Neural cell (in vitro differentiated cells): ENCODE measurements around the gene COMP.

Experiments
- EP300 ChIP-seq: fragments of 450-650 bp; conservative IDR thresholded peaks from 2 replicates; pipeline ENCODE4 v1.6.1; 2014; ENCODE audit warnings: antibody characterized with exemption, mild to moderate bottlenecking, moderate library complexity; ENCODE audit not compliant: poor library complexity, severe bottlenecking
- MXI1 ChIP-seq: fragments of 450-650 bp; conservative IDR thresholded peaks from 2 replicates; pipeline ENCODE4 v1.6.1; 2014; ENCODE audit warnings: antibody characterized with exemption, mild to moderate bottlenecking; ENCODE audit not compliant: poor library complexity, severe bottlenecking
- POLR2AphosphoS5 ChIP-seq: IDR thresholded peaks from 2 replicates; pipeline ENCODE4 v1.6.1; 2012
- RAD21 ChIP-seq: fragments of 450-650 bp; conservative IDR thresholded peaks from 2 replicates; pipeline ENCODE4 v1.6.1; 2014; ENCODE audit warnings: antibody characterized with exemption, mild to moderate bottlenecking, moderate library complexity
- SMC3 ChIP-seq: fragments of 450-650 bp; conservative IDR thresholded peaks from 2 replicates; pipeline ENCODE4 v1.6.1; 2014; ENCODE audit warnings: antibody characterized with exemption, mild to moderate bottlenecking, moderate library complexity; ENCODE audit not compliant: poor library complexity
- TAF1 ChIP-seq: IDR thresholded peaks from 2 replicates; pipeline ENCODE4 v1.6.1; 2012; ENCODE audit warnings: low read depth
- TF ChIP-seq, protein P1 (sequence below): fragments of 450-650 bp; IDR thresholded peaks from 2 replicates; pipeline ENCODE4 v1.5.1; 2014; ENCODE audit warnings: antibody characterized with exemption, mild to moderate bottlenecking, moderate library complexity; ENCODE audit not compliant: poor library complexity, severe bottlenecking
- TF ChIP-seq, protein P2 (sequence below): IDR thresholded peaks from 2 replicates; pipeline ENCODE4 v1.6.1; 2012; ENCODE audit warnings: borderline replicate concordance

DNA sequence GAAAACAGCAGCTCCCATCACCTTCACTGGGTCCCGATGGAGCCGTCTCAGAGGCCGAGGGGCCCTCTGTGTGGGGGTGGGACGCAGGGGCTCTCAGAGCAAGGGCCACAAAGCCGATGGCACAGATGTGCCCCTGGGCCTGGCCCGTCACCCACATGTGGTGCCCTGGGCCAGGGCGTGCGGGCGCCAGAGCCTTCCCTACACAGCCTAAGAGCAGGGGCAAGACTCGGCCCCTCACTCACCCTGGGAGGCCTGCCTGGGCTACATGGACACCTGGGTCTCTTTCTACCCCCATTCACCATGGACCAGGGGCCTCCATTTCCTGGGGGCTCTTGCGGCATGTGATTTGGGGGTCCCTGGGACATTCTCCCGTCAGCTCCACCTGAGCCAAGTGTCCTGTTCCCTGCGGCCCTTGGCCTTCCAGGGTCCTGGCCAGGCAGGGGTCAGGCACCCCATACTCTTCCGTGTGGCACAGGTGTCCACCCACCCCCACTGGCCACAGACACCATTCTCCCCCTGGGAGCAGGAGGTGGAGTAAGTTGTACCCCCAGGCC is 10.0 kb downstream of the COMP start:
- TF ChIP-seq, protein P1, sequence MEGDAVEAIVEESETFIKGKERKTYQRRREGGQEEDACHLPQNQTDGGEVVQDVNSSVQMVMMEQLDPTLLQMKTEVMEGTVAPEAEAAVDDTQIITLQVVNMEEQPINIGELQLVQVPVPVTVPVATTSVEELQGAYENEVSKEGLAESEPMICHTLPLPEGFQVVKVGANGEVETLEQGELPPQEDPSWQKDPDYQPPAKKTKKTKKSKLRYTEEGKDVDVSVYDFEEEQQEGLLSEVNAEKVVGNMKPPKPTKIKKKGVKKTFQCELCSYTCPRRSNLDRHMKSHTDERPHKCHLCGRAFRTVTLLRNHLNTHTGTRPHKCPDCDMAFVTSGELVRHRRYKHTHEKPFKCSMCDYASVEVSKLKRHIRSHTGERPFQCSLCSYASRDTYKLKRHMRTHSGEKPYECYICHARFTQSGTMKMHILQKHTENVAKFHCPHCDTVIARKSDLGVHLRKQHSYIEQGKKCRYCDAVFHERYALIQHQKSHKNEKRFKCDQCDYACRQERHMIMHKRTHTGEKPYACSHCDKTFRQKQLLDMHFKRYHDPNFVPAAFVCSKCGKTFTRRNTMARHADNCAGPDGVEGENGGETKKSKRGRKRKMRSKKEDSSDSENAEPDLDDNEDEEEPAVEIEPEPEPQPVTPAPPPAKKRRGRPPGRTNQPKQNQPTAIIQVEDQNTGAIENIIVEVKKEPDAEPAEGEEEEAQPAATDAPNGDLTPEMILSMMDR = no peak
- TF ChIP-seq POLR2AphosphoS5 = no peak
- TF ChIP-seq, protein P2, sequence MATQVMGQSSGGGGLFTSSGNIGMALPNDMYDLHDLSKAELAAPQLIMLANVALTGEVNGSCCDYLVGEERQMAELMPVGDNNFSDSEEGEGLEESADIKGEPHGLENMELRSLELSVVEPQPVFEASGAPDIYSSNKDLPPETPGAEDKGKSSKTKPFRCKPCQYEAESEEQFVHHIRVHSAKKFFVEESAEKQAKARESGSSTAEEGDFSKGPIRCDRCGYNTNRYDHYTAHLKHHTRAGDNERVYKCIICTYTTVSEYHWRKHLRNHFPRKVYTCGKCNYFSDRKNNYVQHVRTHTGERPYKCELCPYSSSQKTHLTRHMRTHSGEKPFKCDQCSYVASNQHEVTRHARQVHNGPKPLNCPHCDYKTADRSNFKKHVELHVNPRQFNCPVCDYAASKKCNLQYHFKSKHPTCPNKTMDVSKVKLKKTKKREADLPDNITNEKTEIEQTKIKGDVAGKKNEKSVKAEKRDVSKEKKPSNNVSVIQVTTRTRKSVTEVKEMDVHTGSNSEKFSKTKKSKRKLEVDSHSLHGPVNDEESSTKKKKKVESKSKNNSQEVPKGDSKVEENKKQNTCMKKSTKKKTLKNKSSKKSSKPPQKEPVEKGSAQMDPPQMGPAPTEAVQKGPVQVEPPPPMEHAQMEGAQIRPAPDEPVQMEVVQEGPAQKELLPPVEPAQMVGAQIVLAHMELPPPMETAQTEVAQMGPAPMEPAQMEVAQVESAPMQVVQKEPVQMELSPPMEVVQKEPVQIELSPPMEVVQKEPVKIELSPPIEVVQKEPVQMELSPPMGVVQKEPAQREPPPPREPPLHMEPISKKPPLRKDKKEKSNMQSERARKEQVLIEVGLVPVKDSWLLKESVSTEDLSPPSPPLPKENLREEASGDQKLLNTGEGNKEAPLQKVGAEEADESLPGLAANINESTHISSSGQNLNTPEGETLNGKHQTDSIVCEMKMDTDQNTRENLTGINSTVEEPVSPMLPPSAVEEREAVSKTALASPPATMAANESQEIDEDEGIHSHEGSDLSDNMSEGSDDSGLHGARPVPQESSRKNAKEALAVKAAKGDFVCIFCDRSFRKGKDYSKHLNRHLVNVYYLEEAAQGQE = no peak
- TF ChIP-seq TAF1 = no peak
- TF ChIP-seq SMC3 = no peak
- no peak for TF ChIP-seq MXI1
- no peak for TF ChIP-seq RAD21
- TF ChIP-seq EP300 = no peak
